Hematopoietic multipotent progenitor cell treated with erythropoietin and hydrocortisone succinate and interleukin-3 and kit ligand, for 6 days (in vitro differentiated cells): Measurements from ENCODE around the gene TNK2.

Experiments
- DNase-seq: peaks from one replicate; pipeline ENCODE4 v3.0.0-alpha.2; 2015

TNK2 gene

GRCh38 chr3:195815169-195815771, 93.1 kb downstream of the TNK2 start:
- peak; percentile 18 for DNase-seq

DNA sequence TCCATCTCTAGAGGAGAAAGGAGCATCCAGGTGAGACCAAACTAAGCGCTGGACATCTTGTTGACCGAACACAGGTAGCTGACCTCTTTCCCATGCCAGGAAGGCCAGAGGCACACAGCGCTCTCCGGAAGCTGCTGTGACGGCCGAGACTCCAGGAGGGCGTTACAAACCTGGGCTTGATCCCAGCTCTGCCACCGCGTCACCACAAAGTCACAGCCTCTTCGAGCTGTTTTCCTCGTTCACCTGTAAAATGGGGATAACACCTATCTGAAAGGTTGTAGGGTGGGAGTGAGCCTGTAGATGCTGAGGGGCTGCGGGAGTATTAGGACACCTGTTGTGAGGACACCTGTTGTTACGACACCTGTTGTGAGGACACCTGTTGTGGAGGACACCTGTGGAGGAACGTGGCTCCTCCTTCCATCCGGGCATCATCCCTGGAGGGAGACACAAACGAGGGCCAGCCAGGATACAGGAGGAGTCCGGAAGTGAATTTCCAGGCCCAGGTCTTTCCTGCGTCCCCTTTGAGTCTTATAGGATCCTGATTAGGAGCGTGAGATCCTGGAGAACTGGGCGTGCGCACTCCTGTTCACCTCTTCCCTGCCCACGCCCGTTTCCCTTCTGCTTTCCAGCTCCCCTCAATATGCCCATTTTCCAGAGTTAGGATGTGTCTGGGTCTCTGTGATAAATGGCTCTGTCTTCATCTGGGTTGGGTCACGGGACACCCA, 94.3 kb downstream of the TNK2 start:
- no peak for DNase-seq
